HUES48 (cell line): ENCODE data around the gene KIF26B.
"Not testable (repeated sequence)": the region's sequence is repeated elsewhere in the genome, so short reads cannot be mapped to it uniquely, and the experiment has no call there.

ENCODE experiments used
- H3K27ac ChIP-seq: one replicate; pipeline ENCODE4 v1.7.0; 2013; ENCODE audit warnings: low read depth, low read length, inconsistent platforms
- H3K27me3 ChIP-seq: 2 replicates; pipeline ENCODE4 v1.6.1; 2013; ENCODE audit warnings: mild to moderate bottlenecking, low read length; ENCODE audit not compliant: control insufficient read depth, insufficient read depth
- H3K36me3 ChIP-seq: 2 replicates; pipeline ENCODE4 v1.6.1; 2013; ENCODE audit warnings: low read length; ENCODE audit not compliant: control insufficient read depth, insufficient read depth
- H3K4me1 ChIP-seq: 2 replicates; pipeline ENCODE4 v1.6.1; 2013; ENCODE audit warnings: mild to moderate bottlenecking, low read length; ENCODE audit not compliant: control insufficient read depth, insufficient read depth
- H3K4me3 ChIP-seq: 2 replicates; pipeline ENCODE4 v1.5.1; 2013; ENCODE audit warnings: mild to moderate bottlenecking, low read depth, low read length
- H3K9ac ChIP-seq: 2 replicates; pipeline ENCODE4 v1.6.1; 2013; ENCODE audit warnings: mild to moderate bottlenecking, low read depth, low read length, moderate library complexity
- H3K9me3 ChIP-seq: 2 replicates; pipeline ENCODE4 v1.6.1; 2013; ENCODE audit warnings: low read length; ENCODE audit not compliant: control insufficient read depth, insufficient read depth

The KIF26B gene

DNA sequence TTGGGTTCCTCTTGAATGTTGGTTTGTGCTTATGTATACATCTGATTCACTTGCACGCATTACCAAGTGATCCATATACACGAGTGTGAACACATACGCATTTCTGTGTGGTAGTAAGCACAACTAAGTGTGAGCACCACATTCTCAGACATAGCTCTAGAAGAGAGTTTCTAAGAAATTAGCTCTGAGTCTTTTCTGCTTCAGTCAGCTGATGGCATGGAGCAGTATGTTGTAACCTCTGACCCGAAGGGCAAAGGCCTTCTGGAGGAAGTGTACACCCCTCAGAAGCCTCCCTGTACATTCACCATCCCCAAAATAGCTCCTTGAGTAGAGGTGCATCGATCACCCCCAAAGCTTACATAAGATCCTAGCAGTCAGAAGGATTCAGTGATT, 183.7 kb downstream of the KIF26B start:
- H3K4me3 ChIP-seq: no peak overlapping the region
- peak overlapping the region; percentile 52 for H3K27ac ChIP-seq
- no peaks in the 10 kb centered on the region for H3K9me3 ChIP-seq
- H3K9ac ChIP-seq: no peak overlapping the region
- peaks cover 7% of the 10 kb centered on the region for H3K4me1 ChIP-seq
- H3K36me3 ChIP-seq: no peaks in the 10 kb centered on the region
- no peaks in the 10 kb centered on the region for H3K27me3 ChIP-seq

DNA sequence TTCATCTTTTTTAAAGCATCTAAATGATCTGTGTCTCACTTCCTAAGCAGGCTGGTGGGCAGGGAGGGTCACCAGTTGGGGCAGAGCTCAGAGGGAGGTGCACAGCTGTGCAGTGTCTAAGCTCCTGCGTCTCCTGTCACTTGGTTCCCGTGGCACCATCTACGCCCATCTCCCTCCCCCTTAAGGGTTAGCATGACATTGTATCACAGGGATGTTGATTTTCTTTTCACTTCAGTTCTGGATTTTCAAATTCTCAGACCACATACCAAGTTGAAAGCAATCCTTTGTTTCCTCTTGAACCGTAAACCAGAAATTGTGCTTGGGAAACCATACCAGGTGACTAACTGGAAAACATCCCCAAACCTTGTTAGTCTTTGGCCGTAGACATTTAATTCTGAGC, 187.0 kb downstream of the KIF26B start:
- Histone ChIP-seq H3K27ac (no peak overlapping the region), H3K4me3 (no peak overlapping the region), H3K36me3 (no peaks in the 10 kb centered on the region), H3K9me3 (no peaks in the 10 kb centered on the region), H3K4me1 (no peaks in the 10 kb centered on the region), H3K9ac (no peak overlapping the region), H3K27me3 (no peaks in the 10 kb centered on the region)

DNA sequence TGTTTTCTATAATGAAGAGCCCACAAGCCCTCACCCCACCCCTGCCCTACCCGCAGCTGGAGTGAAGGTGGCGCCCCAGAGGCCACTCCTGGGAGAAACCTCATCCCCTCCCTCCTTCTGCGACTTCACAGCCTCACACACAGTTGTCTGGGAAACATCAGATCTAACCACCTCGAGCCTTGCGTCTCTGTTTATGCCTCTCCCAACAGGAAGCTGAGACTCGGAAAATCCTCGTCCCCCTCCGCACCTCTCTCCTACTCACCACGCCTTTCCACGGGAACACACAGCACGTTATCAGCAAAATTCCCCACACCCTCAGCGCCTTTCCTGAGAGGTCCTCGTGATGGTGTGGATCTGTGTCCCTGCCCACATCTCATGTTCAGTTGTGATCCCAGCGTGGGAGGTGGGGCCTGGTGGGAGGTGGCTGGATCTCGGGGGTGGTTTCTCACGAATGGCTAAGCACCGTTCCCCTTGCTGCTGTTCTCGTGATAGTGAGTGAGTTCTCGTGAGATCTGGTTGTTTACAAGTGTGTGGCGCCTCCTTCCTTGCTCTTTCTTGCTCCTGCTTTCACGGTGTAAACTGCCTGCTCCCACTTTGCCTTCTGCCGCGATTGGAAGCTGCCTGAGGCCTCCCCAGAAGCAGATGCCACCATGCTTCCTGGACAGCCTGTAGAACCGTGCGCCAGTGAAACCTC, 190.6 kb downstream of the KIF26B start:
- no peak overlapping the region for H3K4me3 ChIP-seq
- no peaks in the 10 kb centered on the region for H3K27me3 ChIP-seq

DNA sequence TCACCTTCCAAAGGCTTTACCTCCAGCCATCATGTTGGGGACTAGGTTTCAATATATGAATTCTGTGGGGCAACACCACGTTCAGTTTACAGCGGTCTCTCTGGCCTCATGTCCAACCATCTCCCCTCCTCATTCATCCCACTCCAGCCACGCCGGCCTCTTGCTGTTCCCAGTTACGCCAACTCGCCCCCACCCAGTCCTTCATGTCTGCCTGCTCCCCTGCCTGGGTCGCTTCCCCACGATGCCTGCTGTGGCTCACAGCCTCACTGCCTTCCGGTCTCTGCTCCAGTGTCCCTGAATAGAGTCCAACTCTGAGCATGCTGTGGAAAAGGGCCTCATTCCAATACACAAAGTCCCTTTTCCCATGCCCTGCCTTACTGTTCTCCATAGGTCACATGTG, 193.8 kb downstream of the KIF26B start:
- H3K9ac ChIP-seq: no peak overlapping the region
- H3K27ac ChIP-seq: no peak overlapping the region
- no peaks in the 10 kb centered on the region for H3K27me3 ChIP-seq
- no peaks in the 10 kb centered on the region for H3K36me3 ChIP-seq
- no peaks in the 10 kb centered on the region for H3K9me3 ChIP-seq
- H3K4me1 ChIP-seq: no peaks in the 10 kb centered on the region
- no peak overlapping the region for H3K4me3 ChIP-seq

More for the DNA sequence above, 190.6 kb downstream of the KIF26B start:
- Histone ChIP-seq H3K4me1 (no peaks in the 10 kb centered on the region), H3K27ac (no peak overlapping the region), H3K9ac (no peak overlapping the region), H3K36me3 (no peaks in the 10 kb centered on the region), H3K9me3 (no peaks in the 10 kb centered on the region)

DNA sequence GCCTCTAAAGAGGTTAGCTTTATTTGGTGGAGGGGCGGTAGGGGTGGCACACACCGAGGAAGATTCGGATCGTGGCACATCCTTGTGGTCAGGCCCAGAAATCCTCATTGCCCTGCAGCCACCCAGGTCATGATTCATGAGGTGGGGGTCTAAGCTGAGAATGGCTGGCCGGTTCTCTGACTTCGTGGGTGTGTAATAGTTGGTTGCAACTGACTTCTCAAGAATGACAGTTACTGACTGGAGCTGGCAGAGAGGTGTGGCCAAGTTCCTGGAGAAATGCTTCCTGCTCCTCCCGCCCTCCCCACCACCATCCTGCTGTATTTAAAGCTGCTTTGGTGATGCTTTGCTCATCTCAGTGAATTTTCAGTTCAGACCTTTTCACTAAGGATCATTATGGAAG, 198.6 kb downstream of the KIF26B start:
- Histone ChIP-seq H3K4me1 (no peaks in the 10 kb centered on the region), H3K9me3 (no peaks in the 10 kb centered on the region), H3K9ac (no peak overlapping the region), H3K27me3 (no peaks in the 10 kb centered on the region), H3K27ac (no peak overlapping the region), H3K36me3 (no peaks in the 10 kb centered on the region), H3K4me3 (no peak overlapping the region)

DNA sequence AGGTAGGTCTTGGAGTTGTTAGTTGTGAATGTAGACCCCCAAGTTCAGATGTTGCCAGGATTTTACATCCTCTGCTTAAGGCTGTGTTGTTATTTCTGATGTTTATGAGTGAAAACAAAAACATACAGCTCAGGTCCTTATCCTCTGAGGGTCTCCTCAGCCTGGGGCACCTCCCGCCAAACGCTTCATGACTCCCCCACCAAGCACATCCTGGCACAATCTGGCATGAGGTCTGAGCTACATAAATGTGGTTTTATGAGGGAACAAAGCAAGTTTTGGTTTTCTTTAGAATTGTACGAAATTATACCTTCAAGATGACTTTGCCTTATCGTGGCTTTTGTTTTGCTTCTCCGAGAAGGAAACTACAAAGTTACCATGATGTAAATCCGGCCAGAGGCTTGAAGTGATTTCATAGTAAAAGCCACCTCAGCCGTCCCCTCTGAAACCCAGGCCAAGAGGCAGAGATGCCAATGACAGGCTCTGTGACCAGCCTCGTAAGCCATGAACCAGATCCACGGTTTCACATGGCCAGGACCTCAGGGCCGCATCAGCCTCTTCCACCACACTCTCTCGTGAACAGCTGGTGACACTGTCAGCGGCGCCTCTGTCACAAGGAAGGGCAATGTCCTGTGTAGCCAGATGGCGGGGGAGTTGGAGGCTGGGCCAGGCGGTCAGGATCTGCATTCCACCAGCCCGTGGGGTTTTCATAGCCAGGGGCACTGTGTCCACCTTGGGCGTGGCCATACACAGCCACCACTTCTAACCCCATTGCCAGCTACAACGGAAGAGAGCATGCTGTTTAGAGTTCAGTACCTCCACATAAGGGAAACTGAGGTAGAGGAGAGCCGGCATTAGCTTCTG, 199.4 kb downstream of the KIF26B start:
- Histone ChIP-seq H3K9ac (no peak overlapping the region), H3K4me3 (no peak overlapping the region), H3K36me3 (no peaks in the 10 kb centered on the region), H3K9me3 (no peaks in the 10 kb centered on the region), H3K27me3 (no peaks in the 10 kb centered on the region), H3K4me1 (no peaks in the 10 kb centered on the region), H3K27ac (no peak overlapping the region)

DNA sequence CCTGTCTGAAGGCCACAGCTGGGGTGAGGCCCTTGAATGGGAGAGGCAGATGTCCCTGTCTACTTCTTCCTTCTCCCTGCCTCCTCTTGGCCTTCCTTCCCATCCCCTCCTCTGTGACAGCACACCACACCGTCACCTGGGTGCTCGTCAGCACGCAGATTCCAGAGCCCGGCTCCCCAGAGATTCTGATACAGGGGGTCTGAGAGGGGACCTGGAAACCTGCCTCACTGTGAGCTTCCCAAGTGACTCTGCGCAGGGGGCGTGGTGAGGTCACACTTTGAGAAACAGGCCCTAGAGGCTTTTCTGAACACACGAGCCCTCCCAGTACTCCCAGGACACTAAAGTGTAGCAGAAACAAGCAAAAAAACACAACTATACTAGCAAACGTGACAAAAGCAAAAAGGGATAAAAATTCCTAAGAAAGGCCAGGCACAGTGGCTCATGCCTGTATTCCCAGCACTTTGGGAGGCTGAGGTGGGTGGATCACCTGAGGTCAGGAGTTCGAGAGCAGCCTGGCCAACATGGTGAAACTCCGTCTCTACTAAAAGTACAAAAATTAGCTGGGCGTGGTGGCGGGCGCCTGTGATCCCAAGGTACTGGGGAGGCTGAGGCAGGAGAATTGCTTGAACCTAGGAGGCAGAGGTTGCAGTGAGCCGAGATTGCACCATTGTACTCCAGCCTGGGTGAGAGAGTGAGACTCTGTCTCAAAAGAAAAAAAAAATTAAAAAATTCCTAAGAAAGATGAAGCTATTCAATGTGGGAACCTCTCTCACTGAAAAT, 201.3 kb downstream of the KIF26B start:
- not testable (repeated sequence) for H3K4me1 ChIP-seq, H3K36me3 ChIP-seq, H3K27ac ChIP-seq, H3K9ac ChIP-seq, H3K4me3 ChIP-seq, H3K9me3 ChIP-seq, H3K27me3 ChIP-seq

DNA sequence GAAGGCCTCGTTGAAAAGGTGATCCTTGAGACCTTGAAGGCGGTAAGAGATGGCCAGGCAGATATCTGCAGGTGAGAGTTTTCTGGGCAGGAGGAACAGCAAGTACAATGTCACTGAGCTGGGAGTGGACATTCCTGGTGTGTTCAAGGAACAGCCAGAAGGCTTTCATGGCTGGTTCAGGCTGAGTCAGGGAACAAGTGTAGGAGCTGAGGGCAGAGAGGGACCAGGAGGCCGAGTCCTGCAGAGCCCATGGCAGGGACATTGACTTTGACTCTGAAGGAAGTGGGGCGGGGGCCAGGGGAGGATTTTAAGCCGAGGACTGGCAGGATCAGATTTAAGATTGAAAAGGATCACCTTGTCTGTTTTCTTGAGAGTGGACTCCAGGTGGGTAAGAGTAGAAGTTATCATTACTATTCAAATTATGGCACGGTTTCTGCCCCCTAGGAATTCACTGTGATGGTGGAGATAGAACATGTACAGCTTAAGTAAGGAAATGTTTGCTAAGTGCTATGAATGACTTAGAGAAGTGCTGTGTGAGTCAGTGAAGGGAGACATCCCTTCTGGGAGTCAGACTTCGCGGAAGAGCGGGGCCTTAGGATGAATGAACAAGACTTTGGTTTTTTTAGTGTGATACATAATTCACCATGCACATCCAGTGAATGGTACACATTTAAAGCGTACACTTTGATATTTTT, 202.3 kb downstream of the KIF26B start:
- Histone ChIP-seq H3K9me3 (no peaks in the 10 kb centered on the region), H3K4me1 (no peaks in the 10 kb centered on the region), H3K4me3 (no peak overlapping the region), H3K9ac (no peak overlapping the region), H3K36me3 (no peaks in the 10 kb centered on the region), H3K27ac (no peak overlapping the region), H3K27me3 (no peaks in the 10 kb centered on the region)

DNA sequence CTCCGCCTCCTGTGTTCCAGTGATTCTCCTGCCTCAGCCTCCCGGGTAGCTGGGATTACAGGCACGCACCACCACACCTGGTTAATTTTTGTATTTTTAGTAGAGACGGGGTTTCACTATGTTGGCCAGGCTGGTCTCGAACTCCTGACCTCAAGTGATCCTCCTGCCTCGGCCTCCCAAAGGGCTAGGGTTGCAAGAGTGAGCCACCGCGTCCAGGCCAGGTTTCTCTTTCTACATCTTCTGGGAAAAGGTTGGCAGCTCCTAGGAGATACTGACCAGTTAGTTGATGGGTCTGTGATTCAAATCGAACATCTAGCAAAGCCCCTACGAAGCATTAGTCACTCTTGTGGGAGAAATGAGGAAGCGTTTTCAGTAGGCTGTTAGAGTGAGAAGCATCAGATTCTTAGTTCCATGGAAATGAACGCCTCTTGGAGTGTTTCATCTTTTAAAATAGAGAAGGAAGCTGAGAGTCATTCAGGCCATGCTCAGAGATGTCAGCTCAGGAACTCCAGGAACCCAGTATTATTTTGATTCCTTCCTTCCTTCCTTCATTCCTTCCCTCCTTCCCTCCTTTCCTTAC, 204.4 kb downstream of the KIF26B start:
- H3K9me3 ChIP-seq, H3K27me3 ChIP-seq, H3K9ac ChIP-seq, H3K27ac ChIP-seq, H3K4me1 ChIP-seq, H3K36me3 ChIP-seq, H3K4me3 ChIP-seq: not testable (repeated sequence)

DNA sequence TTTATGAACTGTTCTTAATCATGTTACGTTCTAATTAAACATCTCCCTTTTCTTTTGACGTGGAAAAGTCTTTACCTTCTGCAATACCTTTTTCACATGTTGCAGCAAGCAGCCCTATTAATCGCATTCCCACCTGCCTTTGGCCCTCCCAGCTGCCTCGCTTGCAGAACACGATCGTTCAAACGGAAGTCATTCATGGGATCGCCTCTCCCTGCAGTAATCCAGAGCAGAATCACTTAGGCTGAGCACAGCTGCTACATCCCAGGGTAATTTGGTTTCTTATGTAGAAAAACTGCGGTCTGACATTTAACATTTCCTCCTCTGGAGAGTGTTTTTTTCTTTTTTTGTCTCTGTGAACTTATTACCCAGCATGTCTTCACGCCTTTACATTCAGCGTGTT, 206.3 kb downstream of the KIF26B start:
- Histone ChIP-seq H3K9ac (no peak overlapping the region), H3K27me3 (no peaks in the 10 kb centered on the region), H3K9me3 (no peaks in the 10 kb centered on the region)

More for the DNA sequence above, 206.3 kb downstream of the KIF26B start:
- Histone ChIP-seq H3K4me1 (no peaks in the 10 kb centered on the region), H3K4me3 (no peak overlapping the region), H3K27ac (no peak overlapping the region), H3K36me3 (no peaks in the 10 kb centered on the region)
